Mesenchymal stem cell (in vitro differentiated cells and primary cell): Measurements from ENCODE around the gene RPP25L.

Experiments
- DNase-seq: peaks from one replicate; pipeline ENCODE4 v3.0.0-alpha.2; 2013
- H2AFZ ChIP-seq: one replicate; pipeline ENCODE4 v1.6.1; 2013; ENCODE audit warnings: low read depth, mild to moderate bottlenecking, control low read depth, inconsistent platforms, low read length, moderate library complexity
- H2AK5ac ChIP-seq: 2 replicates; pipeline ENCODE4 v1.6.1; 2013; ENCODE audit warnings: low read length, moderate library complexity, mild to moderate bottlenecking, inconsistent platforms; ENCODE audit not compliant: severe bottlenecking
- H2BK120ac ChIP-seq: one replicate; pipeline ENCODE4 v1.6.1; 2013; ENCODE audit warnings: low read depth, mild to moderate bottlenecking, inconsistent platforms, low read length, moderate library complexity
- H2BK12ac ChIP-seq, 2 experiments: one replicate each; pipeline ENCODE4 v1.6.1; 2013; ENCODE audit warnings: inconsistent platforms in 2 of 2, low read length in 2 of 2, mild to moderate bottlenecking in 2 of 2, moderate library complexity in 2 of 2, control low read depth in 1 of 2
- H2BK15ac ChIP-seq: one replicate; pipeline ENCODE4 v1.6.1; 2013; ENCODE audit warnings: mild to moderate bottlenecking, low read depth, inconsistent platforms; ENCODE audit not compliant: poor library complexity, severe bottlenecking
- H2BK5ac ChIP-seq: 2 replicates; pipeline ENCODE4 v1.6.1; 2013; ENCODE audit warnings: low read depth, mild to moderate bottlenecking, low read length, control low read depth, inconsistent platforms; ENCODE audit not compliant: poor library complexity, severe bottlenecking
- H3K14ac ChIP-seq, 2 experiments: one replicate each; pipeline ENCODE4 v1.6.1; 2013; ENCODE audit warnings: inconsistent platforms in 2 of 2, low read length in 2 of 2, control low read depth in 1 of 2, mild to moderate bottlenecking in 1 of 2, moderate library complexity in 1 of 2
- H3K18ac ChIP-seq, 2 experiments: one replicate each; pipeline ENCODE4 v1.6.1; 2013; ENCODE audit warnings: inconsistent platforms in 2 of 2, low read length in 2 of 2, control low read depth in 1 of 2, low read depth in 1 of 2, mild to moderate bottlenecking in 1 of 2
- H3K23ac ChIP-seq, 2 experiments: one replicate each; pipeline ENCODE4 v1.6.1; 2013; ENCODE audit warnings: inconsistent platforms in 2 of 2, low read length in 2 of 2, mild to moderate bottlenecking in 2 of 2, moderate library complexity in 2 of 2, control low read depth in 1 of 2
- H3K27ac ChIP-seq: 2 replicates; pipeline ENCODE4 v1.5.1; 2013; ENCODE audit warnings: mild to moderate bottlenecking, moderate library complexity, low read length, control low read depth, inconsistent platforms; ENCODE audit not compliant: poor library complexity, severe bottlenecking
- H3K27me3 ChIP-seq, 2 experiments: 2 replicates each; pipeline versions ENCODE4 v1.6.1 to v1.7.0; 2013; ENCODE audit warnings: low read length in 2 of 2, mild to moderate bottlenecking in 2 of 2, moderate library complexity in 2 of 2, control low read depth in 1 of 2, inconsistent platforms in 1 of 2; ENCODE audit not compliant: control insufficient read depth in 1 of 2, insufficient read depth in 1 of 2
- H3K36me3 ChIP-seq, 2 experiments: 2 replicates each; pipeline versions ENCODE4 v1.6.1 to v1.7.0; 2013; ENCODE audit warnings: low read length in 2 of 2, control low read depth in 1 of 2, inconsistent platforms in 1 of 2, low read depth in 1 of 2, mild to moderate bottlenecking in 1 of 2; ENCODE audit not compliant: insufficient read depth in 2 of 2, control insufficient read depth in 1 of 2
- H3K4ac ChIP-seq, 2 experiments: one replicate each; pipeline ENCODE4 v1.6.1; 2013; ENCODE audit warnings: inconsistent platforms in 2 of 2, low read length in 2 of 2, mild to moderate bottlenecking in 2 of 2, moderate library complexity in 2 of 2, control low read depth in 1 of 2, low read depth in 1 of 2
- H3K4me1 ChIP-seq: 2 replicates; pipeline ENCODE4 v1.6.1; 2013; ENCODE audit warnings: low read depth, low read length, control low read depth; ENCODE audit not compliant: control insufficient read depth, insufficient read depth
- H3K4me2 ChIP-seq: 2 replicates; pipeline ENCODE4 v1.6.1; 2013; ENCODE audit warnings: low read length, mild to moderate bottlenecking, inconsistent platforms; ENCODE audit not compliant: poor library complexity, severe bottlenecking
- H3K4me3 ChIP-seq, 2 experiments: 2 replicates each; pipeline versions ENCODE4 v1.5.1 to v1.7.0; 2013; ENCODE audit warnings: low read length in 2 of 2, mild to moderate bottlenecking in 2 of 2, control low read depth in 1 of 2, low read depth in 1 of 2; ENCODE audit not compliant: insufficient read depth in 1 of 2
- H3K79me1 ChIP-seq: replicated peaks from 2 replicates; pipeline ENCODE4 v1.6.1; 2013; ENCODE audit warnings: mild to moderate bottlenecking, control low read depth, low read length, inconsistent platforms; ENCODE audit not compliant: poor library complexity, severe bottlenecking
- H3K9ac ChIP-seq: 2 replicates; pipeline ENCODE4 v1.7.0; 2013; ENCODE audit warnings: mild to moderate bottlenecking, low read length, moderate library complexity
- H3K9me3 ChIP-seq: 2 replicates; pipeline ENCODE4 v1.7.0; 2013; ENCODE audit warnings: mild to moderate bottlenecking, low read length; ENCODE audit not compliant: control insufficient read depth
- H4K8ac ChIP-seq: one replicate; pipeline ENCODE4 v1.6.1; 2013; ENCODE audit warnings: inconsistent platforms, mild to moderate bottlenecking, low read length, moderate library complexity
- H4K91ac ChIP-seq: one replicate; pipeline ENCODE4 v1.6.1; 2013; ENCODE audit warnings: mild to moderate bottlenecking, low read length, inconsistent platforms
- WGBS: methylation state at CpG from one replicate; pipeline ENCODE4 v1.1.7; 2013; ENCODE audit warnings: mixed read lengths; 5-methylcytosine and 5-hydroxymethylcytosine counted together

The RPP25L gene

DNA sequence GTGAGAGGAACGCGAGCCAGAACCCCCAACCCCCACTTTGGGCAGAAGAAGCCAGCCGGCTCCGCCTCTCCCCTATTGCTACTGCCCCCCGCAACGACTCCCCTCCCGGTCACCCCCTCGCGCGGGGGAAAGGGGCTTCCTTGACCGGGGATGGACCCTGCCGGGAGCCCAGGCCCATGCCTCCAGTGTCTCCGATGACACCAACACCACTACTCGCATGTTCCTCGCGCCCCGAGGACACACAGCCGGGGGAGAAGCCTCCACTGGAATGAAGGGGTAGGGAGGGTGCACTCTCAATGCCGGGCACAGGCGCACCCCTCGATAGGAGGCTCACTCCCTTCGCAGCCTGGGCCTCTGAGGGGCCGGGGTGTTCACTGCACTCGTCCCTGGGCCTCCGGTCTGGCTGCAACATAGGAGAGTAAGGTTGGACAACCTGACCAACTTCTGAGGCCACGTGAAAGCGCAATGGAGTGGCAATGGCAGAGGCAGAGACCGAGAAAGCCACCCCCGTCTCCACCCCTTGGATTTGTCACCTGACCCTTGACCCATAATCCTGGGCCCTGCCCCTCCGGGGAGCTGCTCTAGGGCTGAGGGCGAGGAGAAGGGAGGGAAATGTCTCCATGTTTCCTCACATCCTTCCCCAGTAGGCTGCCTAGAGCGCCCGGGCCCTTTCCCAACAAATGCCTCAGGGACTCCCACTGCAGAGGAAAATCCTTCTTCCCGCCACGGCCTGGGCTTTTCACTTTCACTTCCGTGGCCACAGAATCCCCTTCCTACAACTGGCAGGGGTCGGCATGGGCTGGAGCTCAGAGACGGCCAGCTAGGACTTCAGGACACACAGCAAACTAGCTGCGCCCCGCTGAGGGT lies 21.3 kb downstream of the RPP25L start:
- Histone ChIP-seq H3K27ac (no peak overlapping the region), H3K4ac (no peak overlapping the region), H3K27me3 (peaks cover 86 to 92% of the 10 kb centered on the region in 2 experiments), H3K4me1 (peaks cover 29% of the 10 kb centered on the region), H3K4me3 (peak overlapping the region; percentile 30 to 68), H3K4me2 (peak overlapping the region; percentile 55), H4K8ac (no peak overlapping the region), H2AK5ac (no peak overlapping the region), H4K91ac (no peak overlapping the region), H3K18ac (no peak overlapping the region), H3K14ac (no peak overlapping the region), H2BK5ac (no peak overlapping the region), H2AFZ (no peak overlapping the region), H3K9ac (no peak overlapping the region), H3K79me1 (no peaks in the 10 kb centered on the region), H3K23ac (no peak overlapping the region), H2BK120ac (no peak overlapping the region), H3K36me3 (no peaks in the 10 kb centered on the region), H3K9me3 (no peaks in the 10 kb centered on the region), H2BK12ac (no peak overlapping the region), H2BK15ac (no peak overlapping the region)
- DNase-seq, result peak; percentile 39
- WGBS, result 7% methylated on average over 26 of the region's 40 CpGs

DNA sequence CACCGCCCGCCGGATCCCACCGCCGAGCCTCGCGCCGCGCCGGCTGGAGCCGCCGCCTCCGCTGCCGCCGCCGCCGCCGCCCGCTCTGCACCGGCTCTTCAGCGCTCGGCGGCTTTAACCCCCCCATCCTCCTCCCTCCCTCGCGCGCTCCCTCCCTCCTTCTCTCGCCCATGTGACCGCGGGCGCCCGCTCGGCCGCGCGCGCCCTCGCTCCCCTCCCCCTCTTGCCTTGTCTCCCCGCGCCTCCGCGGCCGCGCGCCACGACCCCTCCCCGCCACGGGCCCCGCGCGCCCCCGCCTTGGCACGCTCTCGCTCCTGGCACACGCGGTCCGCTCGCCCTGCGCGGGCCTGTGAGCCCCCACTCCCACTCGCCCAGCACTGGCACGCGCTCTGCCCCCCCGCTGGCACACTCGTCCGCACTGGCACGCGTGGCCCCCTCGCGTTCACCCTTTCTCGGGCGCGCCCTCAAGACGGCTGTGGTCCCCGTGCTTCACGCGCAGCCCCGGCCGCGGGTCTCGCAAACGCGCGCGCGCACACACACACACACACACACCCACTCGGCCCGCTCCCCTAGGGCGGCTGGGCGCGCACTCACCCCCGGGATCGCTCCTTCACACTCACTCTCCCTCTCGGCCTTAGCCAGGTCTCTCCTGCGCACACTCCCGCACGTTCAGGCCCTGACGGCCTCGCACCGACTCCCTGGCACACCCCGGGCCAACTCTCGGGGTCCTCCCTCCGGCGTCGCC lies 22.1 kb downstream of the RPP25L start, which contains the start of gene CNTFR:
Gene CNTFR, minus strand, starts transcription at position 89 of the 745 bp plus-strand sequence. CDS start 20,743 bp downstream, outside the sequence.
- H3K4me3 ChIP-seq, result peak within 1 kb of the TSS; percentile 43 to 65
- H2AK5ac ChIP-seq, result no peak within 1 kb of the TSS
- no peak within 1 kb of the TSS for H2AFZ ChIP-seq
- no peaks in the 10 kb centered on the region for H3K9me3 ChIP-seq
- no peak within 1 kb of the TSS for H2BK5ac ChIP-seq
- under 1% methylated on average over 74 of the region's 104 CpGs for WGBS
- H3K27me3 ChIP-seq, result peaks cover 93 to 94% of the 10 kb centered on the region in 2 experiments
- H3K4ac ChIP-seq, result no peak within 1 kb of the TSS
- no peak within 1 kb of the TSS for H2BK12ac ChIP-seq
- no peak within 1 kb of the TSS for H3K18ac ChIP-seq
- no peak within 1 kb of the TSS for H2BK120ac ChIP-seq
- peak within 1 kb of the TSS; percentile 55 for H3K4me2 ChIP-seq
- no peak within 1 kb of the TSS for H3K23ac ChIP-seq
- H2BK15ac ChIP-seq, result no peak within 1 kb of the TSS
- no peak within 1 kb of the TSS for H4K8ac ChIP-seq
- H3K36me3 ChIP-seq, result no peaks in the 10 kb centered on the region
- no peaks in the 10 kb centered on the region for H3K79me1 ChIP-seq
- H3K4me1 ChIP-seq, result peaks cover 29% of the 10 kb centered on the region
- peak; percentile 9 for DNase-seq
- H3K14ac ChIP-seq, result peak within 1 kb of the TSS in 1 of 2 experiments; percentile 37
- no peak within 1 kb of the TSS for H3K27ac ChIP-seq
- H3K9ac ChIP-seq, result no peak within 1 kb of the TSS
- H4K91ac ChIP-seq, result no peak within 1 kb of the TSS

DNA sequence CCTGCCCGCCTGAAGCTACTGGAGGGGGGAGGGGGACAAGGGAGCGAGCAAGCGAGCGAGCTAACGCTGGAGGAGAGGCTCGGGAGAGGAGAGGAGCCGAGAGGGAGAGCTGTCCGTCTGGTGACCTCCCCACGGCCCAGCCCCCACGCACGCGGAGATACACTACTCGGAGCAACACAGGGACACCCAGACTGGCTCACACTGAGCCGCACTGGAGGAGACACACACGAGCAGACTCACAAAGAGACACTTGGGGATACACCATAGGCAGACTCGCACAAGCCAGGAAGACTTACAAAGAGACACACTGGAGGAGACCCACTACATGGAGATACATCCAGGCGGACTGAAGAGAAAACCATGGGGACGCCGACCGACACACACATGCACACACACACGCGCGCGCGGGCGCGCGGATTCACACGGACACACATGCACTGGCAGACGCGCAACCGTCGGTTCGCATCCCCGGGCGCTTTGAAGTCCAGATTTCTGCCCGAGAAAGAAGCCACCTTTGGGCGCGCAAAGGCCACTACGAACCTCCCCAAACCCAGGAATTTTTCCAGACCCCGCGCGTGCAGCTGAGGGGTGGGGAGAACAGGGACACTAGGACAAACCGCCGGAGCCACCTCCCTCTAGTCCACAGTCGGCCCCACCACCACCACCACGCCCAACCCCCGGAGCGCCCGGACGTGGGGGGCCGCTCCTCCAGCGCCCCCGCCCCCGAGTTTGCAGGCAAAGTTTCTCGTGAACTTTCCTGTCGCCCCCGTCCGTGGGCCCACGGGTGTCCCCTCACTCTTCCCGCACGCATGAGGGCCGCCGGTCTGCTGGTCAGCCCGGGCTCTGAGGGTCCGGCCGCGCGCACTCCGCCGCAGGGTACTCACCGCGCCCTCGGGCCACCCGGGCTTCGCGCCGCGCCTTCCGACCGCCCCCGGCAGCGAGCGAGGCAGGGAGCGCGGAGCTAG lies 22.9 kb downstream of the RPP25L start:
- 2% methylated on average over 79 of the region's 86 CpGs for WGBS

More for the DNA sequence above, 22.9 kb downstream of the RPP25L start:
- H3K4me1 ChIP-seq, result peaks cover 29% of the 10 kb centered on the region
- H3K27ac ChIP-seq, result no peak overlapping the region
- H3K14ac ChIP-seq, result no peak overlapping the region
- H4K8ac ChIP-seq, result no peak overlapping the region
- no peak for DNase-seq
- H3K36me3 ChIP-seq, result no peaks in the 10 kb centered on the region
- H3K4me2 ChIP-seq, result peak overlapping the region; percentile 55
- H3K4me3 ChIP-seq, result peak overlapping the region in 1 of 2 experiments; percentile 23
- no peak overlapping the region for H2BK15ac ChIP-seq
- H4K91ac ChIP-seq, result no peak overlapping the region
- H2BK12ac ChIP-seq, result no peak overlapping the region
- no peaks in the 10 kb centered on the region for H3K9me3 ChIP-seq
- no peak overlapping the region for H2AFZ ChIP-seq
- H3K9ac ChIP-seq, result no peak overlapping the region
- no peak overlapping the region for H2BK5ac ChIP-seq
- H2AK5ac ChIP-seq, result no peak overlapping the region
- no peak overlapping the region for H3K23ac ChIP-seq
- H3K79me1 ChIP-seq, result no peaks in the 10 kb centered on the region
- no peak overlapping the region for H3K18ac ChIP-seq
- H3K4ac ChIP-seq, result no peak overlapping the region
- H3K27me3 ChIP-seq, result peaks cover 92 to 95% of the 10 kb centered on the region in 2 experiments
- H2BK120ac ChIP-seq, result no peak overlapping the region
